Activated CD8-positive, alpha-beta memory T cell treated with anti-CD3 and anti-CD28 coated beads, Interleukin-2, amount 50 U/mL, for 48 hours (primary cell): ENCODE measurements around the gene SEC62.
"Not testable (repeated sequence)": the region's sequence is repeated elsewhere in the genome, so short reads cannot be mapped to it uniquely, and the experiment has no call there.

Experiments used
- DNase-seq: peaks from one replicate; pipeline ENCODE4 v3.0.0-alpha.2; 2020

SEC62 gene

DNA sequence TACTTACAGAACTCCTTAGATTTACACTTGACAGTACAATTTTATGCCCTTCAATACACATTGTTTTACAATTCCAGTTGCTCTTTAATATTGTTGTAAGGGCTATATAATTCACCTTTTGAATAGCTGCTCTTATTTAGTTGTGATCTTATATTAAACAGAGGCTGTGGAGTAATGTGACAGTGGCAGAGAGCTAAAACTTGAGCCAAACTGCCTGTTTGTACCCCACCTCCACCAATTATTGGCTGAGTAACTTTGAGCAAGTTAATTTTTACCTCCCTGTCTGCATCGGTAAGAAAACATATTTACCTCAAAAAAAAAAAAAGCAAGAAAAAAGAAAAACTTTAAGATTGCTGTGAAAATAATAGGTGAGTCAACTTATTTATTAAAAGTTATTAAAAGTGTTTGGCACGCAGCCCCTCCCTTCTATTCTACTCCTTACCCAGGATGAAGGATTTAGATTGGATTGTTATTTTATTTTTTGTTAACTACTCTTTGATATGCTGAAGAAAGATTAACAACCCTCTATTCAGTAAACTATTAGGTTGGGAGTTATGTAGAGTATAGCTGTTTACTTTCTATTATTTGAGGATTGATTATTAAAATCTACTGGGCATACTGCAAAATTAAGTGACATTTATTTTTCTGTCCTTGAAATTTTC, 1.7 kb downstream of the SEC62 start:
- no peak for DNase-seq

DNA sequence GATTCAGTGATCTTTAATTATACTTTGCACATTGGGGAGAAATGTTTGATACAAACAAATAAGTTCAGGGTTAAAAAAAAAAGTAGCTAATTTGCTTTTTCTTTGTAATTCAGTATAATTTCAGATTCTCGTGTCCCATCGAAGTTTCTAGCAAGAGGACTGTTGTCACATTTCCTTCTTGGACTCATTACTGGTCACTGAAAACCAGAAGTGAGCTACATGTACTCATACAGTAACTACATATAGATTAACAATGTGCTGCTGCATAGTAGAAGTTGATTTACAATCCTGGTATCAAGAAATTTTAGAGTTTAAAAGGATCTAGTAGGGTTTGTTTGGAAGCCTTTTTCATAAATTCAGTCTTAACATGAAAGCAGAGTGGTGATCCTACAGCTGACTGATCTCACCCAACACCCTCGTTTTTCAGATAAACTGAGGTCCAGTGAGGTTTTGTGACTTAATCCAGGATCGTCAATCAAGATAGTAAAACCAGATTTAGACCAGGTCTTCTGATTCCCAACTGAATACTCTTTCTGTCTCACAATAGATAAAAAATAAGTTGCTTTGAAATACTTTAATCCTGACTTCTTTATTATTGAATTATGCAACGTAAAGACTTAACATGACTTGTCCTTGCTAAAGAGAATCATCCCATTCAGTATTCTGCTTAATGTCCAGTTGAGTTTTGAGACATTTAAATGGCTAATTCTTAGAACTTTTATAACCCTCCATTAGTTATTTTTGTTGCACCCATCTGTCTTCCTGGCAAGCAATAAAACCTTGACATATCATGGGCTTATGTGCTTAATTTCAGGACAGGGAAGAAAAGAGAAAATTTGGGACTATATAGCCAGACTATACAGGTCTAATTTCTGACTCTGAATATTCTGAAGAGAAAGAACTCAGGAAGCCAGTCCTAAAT, 2.8 kb downstream of the SEC62 start:
- no peak for DNase-seq

DNA sequence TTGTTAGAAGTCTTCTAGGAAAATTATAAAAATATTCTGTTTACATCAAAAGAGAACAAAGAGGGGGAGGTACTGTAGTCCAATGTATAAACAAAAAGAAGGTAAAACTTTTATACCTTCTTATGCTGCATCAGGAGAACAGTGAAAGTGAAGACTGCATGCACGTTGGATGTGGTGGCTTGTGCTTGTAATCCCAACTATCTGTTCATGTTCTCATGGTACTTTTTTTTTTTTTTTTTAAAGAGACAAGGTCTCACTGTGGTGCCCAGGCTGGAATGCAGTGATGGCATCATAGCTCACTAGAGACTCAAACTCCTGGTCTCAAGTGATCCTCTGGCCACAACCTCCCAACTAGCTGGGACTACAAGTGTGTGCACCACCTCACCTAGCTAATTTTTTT, 4.2 kb downstream of the SEC62 start:
- DNase-seq, result no peak

DNA sequence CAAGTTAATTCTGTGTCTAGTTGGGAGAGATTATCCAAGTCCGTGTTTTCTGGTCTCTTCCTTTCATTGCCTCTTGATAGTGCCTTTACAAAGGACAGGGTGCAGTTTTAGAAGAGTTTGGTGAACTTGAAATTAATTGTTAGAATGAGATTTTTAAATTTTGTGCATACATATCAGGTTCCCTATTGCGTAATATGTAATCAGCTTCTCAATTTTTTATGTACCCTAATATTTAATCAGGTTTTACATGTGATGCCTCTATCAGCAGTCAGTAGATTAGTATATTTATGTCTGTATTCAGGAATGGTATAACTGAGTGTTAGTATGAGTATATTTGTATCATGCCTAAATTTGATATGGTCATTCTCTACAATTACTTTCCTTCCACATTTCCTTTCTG, 4.9 kb downstream of the SEC62 start:
- no peak for DNase-seq

DNA sequence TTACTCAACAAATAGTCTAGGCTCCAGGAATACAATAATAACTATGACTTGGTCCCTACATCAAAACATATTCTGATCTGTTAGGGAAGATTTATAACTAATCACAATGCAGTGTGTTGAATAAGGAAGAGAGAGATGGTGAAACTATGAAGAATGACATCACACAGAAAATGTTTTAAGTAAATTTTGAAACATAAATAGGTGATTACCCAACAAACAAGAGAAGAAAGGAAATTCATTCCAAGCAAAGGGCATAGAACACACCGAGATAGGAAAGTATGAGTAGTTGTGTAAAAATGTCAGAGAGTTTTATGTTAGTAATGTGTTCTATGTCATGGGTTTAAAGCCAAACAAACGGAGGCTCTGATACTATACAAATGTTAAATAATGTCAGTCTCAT, 13.4 kb downstream of the SEC62 start:
- no peak for DNase-seq

DNA sequence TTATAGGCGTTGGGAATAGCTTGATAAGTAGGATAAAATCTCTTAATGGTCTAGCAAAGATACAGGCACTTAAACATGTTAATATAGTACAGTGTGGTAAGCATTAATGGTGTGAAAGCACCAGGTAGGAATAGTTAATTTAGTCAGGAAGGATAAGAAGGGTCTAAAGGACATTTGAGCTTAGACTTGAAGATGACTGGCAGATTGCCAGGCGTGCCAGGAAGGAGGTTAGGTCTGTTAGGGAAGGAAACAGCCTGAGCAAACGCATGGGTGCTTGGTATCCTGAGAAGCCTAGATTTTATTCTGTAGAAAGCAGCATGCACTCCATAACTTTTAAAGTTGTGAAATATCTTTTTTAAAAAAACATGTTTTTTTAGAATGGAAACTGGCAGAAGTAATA, 17.7 kb downstream of the SEC62 start:
- no peak for DNase-seq

DNA sequence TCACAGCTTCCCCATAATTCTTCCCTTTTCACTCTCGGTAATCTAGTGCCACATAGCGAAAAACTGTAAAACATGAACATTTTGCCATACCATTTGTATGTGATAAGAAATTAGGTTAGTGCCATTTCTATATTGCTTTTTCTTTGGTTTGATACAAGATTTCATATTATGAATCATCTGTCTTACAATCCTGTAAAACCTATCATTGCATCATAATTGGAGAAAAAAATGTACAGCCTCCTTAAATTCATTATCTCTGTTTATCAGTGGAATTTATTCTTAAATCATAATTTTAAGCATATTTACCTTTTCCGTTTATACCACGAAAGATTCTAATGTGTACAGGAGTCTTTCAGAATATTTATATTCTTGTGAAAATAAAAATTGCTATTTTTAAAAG, 23.8 kb downstream of the SEC62 start:
- no peak for DNase-seq

DNA sequence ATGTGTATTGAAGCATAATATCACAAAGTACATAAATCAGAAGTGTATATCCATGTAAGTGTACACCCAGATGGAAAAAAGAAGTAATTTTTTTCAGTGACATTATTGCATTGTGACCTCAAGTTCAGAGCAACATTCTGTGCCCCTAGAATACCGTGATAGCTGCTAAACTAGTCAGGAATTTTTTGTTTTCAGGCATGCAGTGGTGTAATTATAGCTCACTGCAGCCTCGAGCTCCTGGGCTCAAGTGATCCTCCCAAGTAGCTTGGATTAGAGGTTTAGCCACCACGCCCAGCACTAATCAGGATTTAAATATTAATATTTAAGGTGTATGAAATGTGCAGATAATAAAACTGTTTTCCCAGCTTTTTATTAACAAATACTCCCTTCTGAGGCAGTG, 25.5 kb downstream of the SEC62 start:
- DNase-seq, result no peak

DNA sequence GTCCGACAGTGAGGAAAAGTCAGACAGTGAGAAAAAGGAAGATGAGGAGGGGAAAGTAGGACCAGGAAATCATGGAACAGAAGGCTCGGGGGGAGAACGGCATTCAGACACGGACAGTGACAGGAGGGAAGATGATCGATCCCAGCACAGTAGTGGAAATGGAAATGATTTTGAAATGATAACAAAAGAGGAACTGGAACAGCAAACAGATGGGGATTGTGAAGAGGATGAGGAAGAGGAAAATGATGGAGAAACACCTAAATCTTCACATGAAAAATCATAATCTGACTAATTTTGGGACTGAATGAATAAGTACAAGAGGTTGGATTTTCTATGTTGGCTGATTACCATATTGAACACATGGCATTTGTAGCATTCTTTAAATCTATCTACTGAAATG, 26.2 kb downstream of the SEC62 start:
- DNase-seq, result no peak

DNA sequence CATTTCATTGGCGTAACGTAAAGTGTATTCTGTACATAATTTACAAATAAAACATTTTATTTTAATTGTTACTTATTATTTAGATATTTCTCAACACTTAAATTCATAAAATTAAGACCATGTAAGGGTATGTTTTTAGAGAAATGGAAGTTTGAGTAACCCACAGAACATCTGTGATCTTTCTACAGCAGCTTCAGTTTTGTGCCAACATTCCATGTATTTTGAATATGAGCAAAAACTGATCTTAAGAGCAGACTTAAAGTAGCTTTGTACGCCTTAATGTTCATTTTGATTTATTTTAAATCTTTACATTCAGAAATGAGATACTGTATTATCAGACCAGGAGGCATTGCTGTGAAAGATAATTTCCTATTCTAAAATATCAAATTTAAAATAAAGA, 27.2 kb downstream of the SEC62 start:
- no peak for DNase-seq

DNA sequence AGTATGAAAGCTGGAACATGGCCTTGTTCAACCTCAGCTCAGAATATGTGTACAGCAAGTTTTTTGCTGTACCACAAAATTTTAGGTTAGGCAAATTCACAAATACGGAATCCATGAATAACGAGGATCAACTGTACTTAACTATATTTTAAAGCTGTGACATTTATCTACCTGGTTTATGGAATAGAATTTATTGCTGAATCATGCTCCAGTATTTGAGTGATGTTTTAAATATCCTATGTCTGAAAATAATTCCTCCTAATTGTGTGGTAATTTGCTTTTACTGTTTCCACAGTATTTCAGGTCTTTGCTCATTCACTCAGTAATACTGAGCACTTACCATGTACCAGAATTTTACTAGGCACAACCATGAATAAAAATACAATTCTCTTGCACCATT, 29.5 kb downstream of the SEC62 start:
- DNase-seq, result no peak

DNA sequence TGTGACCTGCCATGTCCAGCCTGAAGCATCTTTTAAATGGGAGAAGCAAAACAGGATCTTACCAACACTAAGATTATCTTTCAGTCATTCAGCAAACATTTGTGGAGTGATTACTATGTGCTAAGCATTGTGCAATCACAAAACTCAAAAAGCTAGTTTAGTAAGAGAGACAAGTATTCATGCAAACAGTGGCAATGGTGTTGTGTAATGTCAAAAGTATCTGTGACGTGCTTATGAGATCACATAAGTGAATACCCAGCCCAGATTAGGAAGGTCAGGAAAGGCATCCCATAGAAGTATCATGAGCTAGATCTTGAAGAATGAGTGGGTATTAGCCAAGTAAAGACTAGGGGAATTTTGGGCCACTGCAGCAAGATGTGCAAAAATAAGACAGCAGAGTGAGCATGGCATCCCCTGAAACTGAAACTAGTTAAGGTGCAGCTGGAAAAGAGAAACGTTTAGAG, 32.1 kb downstream of the SEC62 start:
- DNase-seq, result no peak

DNA sequence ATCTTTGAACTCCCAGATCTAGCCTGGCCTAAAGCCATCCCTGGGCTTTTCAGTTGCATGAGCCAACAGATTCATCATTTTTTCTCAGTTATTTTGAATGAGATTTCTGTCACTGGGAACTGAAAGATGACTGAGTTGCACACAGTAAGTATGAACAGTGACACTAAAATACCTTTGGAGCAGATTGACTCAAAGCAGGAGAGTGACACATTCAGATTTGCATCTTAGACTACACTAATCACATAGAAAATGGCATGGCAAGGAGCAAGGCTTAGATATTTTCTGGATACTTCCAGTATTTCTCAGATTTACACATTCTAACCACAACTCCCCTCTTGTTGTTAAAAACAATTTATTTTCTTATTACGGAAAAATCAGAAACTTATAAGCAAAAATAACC, 32.8 kb downstream of the SEC62 start:
- no peak for DNase-seq

DNA sequence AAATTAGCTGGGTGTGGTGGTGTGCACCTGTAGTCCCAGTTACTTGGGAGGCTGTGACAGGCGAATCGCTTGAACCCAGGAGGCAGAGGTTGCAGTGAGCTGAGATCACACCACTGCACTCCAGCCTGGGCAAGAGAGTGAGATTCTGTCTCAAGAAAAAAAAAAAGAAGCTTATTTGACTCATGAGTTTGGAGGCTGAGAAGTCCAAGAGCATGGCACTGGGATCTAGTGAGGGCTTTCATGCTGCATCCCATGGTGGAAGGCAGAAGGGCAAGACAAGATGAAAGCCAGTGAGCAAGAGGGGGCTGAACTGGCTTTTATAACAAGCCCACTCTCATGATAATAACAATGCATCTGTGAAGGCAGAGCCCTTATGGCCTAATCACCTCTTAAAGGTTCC, 33.4 kb downstream of the SEC62 start:
- no peak for DNase-seq

DNA sequence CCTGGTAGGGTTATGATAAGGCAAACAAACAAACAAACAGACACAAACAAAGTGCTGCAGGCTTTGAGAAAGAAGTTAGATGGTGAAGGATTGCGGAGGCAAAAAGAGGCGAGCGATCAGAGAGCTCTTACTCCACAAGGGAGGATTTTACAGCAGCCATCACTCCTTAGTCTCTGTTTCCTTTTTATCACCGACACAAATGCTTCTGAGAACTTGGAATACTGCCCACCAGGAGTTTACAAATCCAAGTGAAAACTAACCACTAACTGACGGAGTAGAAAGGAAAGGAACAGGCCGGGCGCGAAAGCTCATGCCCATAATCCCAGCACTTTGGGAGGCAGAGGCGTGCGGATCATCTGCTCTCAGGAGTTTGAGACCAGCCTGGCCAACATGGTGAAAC, 35.6 kb downstream of the SEC62 start:
- DNase-seq, result no peak

DNA sequence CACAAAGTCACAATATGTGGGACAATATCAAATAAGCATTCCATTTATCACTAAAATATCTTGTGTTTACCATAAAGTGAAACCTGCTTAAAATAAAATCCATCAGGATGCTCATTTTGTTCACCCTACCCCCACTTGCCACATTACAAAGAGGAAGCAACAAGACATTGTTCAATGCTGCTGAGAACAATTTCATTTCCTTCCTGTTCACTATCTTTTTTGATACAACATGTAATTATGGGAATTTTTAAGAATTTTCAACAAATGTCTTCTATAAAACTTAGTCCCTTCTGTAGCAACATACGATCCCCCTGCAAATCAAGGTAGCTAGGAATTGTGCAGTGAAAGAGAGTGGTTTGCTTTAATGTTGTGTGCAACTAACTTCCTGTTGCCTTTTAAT, 36.3 kb downstream of the SEC62 start:
- no peak for DNase-seq

DNA sequence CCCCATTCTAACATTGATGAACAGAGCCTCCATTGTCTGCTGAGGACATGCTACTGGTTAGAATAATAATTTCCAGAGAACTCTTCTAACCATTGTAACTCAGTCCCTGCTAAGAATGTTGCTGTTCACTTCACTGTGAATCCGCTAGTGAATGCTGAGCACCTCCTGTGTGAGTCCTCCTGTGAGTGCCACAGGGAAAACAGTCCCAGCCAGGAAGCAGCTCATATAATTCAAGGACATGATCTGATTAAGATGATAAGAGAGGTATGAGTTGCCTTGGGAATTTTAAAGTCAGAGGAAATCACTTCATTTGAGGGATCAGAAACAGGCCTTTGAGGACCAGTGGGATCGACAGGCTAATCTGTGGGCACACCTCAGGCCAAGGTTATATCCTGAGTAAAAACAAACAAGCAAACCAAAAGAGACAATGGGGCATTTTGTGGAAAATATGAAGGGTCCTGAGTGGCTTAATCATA, 37.3 kb downstream of the SEC62 start:
- DNase-seq, result no peak

DNA sequence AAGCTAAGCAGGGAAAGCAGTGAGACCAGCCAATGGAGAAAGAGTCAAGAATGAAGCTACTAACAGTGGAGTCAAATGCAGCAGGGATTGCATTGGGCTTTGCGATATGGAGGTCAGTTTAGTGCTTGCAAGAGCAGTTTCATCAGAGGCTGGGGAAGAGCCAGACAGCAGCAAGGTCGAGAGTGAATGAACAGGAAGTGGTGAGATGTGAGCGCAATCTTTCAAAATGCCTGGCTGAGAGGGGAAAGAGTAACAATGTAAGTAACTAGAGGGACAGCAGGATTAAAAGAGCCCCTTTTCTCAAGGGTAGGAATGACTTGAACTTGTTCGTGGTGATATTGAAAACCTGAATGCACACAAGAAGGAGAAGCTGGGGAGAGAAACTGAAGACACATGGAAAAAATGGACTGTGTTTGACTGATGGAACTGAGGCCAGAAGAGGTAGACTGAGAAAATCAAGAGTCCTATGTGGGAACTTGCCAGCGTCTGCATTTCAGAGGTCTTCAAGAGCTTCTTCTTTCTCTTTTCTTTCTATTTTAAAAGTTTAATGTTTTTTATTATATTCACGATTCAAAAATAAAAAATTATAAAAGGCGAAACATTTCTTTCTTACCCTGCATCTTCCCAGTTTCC, 40.5 kb downstream of the SEC62 start:
- no peak for DNase-seq

DNA sequence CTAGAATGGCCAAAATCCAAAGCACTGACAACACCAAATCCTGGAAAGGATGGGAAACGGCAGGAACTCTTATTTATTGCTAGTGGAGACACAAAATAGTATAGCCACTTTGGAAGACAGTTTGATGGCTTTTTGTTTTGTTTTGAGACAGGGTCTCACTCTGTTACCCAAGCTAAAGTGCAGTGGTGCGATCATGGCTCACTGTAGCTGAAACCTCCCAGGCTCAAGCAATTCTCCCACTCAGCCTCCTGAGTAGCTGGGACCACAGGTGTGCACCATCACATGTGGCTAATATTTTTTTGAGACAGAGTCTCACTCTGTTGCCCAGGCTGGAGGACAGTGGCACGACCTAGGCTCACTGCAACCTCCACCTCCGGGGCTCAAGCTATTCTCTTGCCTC, 43.9 kb downstream of the SEC62 start:
- DNase-seq, result no peak

DNA sequence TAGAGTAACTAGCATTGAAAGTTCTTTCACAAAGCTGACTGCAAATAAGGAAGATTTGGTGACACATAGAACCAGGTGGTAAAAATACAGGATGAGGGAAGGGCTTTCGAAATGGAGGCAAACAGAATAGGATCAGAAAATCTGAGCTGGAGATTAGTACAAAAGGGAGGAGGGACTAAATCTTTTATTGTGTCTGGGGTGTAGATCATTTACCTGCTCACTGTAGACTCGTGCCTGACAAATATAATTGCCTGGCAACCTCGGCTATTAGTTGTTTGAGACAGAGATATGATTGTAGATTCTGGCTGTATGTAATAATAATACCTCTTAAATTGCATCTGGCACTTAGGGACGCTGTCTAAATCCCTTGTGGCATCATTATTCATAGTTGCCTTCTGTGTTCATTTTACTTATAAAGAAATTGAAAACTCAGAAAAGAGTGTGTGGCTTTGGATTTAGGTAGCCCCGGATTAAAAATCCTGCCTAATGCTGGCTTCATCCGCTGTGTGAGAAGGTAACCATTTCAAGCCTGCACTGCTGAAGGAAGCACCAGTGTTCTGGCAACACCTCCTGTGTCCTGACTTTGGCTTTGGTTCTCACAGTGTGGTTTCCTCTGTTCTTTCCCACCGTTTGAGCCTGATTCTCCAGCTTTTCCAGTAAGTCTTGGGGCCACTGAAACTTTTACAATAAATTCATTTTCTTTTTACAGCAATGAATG, 46.2 kb downstream of the SEC62 start:
- no peak for DNase-seq

DNA sequence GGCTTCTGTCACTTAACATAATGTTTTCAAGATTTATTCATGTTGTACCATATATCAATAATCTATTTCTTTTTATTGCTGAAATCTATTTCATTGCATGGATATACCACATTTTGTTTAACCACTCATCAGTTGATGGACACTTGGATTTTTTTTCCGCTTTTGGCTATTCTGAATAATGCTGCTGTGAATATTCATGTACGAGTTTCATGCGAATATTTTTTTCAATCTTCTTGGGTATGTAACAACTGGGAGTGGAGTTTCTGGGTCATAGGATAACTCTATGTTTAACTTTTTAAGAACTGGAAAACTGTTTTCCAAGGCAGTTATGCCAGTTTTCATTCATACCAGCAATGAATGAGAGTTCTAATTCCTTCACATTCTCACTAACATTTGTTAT, 49.5 kb downstream of the SEC62 start:
- no peak for DNase-seq

DNA sequence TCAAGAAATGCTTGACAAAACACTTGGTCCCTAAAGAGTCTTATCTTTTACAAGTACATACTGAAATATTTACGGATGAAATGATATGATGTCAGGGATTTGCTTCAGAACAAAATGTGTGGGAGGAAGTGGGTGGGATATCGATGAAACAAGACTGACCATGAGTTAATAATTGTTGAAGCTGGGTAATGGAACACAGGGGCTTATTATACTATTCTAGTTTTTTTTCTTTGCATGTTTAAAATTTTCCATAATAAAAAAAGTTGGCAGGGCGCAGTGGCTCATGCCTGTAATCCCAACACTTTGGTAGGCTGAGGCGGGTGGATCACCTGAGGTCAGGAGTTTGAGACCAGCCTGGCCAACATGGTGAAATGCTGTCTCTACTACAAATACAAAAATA, 52.7 kb downstream of the SEC62 start:
- not testable (repeated sequence) for DNase-seq

DNA sequence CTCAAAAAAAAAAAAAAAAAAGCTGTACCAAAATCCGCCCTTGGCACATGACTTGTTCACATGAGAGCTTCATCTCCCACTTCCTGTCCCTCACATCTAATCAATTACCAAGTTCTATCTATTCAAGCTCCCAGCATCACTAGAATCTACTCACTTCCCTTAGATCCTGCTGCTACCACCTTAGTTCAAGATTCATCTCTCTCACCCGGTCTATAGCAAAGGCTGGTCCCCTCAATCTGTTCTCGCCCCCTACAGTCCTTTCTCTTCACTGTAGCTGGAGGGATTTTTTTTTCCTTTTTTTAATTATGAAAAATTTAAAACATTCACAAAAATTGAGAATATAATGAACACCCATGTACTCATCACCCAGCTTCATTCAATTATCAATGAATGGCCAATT, 54.5 kb downstream of the SEC62 start:
- DNase-seq, result no peak
